Measurements from ENCODE around the gene MCRIP2.

Gene MCRIP2, protein sequence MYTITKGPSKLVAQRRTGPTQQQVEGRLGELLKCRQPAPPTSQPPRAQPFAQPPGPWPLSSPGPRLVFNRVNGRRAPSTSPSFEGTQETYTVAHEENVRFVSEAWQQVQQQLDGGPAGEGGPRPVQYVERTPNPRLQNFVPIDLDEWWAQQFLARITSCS

DNA sequence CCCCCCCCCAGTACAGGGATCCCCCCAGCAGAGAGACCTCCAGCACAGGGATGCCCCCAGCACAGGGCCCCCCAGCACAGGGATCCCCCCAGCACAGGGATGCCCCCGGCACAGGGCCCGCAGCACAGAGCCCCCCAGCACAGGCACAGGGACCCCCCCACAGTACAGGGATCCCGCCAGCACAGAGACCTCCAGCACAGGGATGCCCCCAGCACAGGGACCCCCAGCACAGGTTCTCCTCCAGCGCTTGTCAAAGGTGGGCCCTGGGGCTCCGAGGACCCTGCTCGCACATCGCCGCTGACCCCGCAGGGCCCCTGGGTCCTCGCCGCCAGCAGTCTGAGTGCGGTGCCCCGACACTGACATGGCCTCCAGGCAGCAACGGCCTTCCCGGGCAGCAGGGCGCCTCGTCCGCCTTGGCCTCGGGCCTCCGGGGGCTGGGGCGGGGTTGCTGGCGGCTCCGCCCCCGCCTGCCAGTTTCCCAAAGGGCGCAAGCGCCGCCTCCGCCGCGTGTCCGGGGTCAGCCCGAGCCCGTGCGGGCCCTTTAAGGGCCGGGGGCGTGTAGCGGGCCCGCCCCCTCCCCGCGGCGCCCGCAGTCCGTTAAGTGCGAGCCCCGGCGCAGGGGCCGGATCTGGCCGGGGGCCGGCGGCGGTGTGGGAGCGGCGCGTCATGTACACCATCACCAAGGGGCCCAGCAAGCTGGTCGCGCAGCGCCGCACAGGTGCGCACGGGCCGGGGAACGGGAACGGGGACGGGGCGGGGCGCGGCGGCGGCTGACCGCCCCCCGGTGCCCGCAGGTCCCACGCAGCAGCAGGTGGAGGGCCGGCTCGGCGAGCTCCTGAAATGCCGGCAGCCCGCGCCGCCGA is at the start of gene MCRIP2:
Gene MCRIP2, plus strand, starts transcription at position 503 of the 863 bp plus-strand sequence. Its CDS starts 164 bp downstream, at position 667.
- peak; percentile 88 for DNase-seq
- peaks cover 21% of the 10 kb centered on the region for H3K27me3 Mint-ChIP-seq (ENCODE audit: low read depth, poor library complexity)
- H3K4me1 Mint-ChIP-seq: peaks cover 52% of the 10 kb centered on the region
- TF ChIP-seq, protein P1, sequence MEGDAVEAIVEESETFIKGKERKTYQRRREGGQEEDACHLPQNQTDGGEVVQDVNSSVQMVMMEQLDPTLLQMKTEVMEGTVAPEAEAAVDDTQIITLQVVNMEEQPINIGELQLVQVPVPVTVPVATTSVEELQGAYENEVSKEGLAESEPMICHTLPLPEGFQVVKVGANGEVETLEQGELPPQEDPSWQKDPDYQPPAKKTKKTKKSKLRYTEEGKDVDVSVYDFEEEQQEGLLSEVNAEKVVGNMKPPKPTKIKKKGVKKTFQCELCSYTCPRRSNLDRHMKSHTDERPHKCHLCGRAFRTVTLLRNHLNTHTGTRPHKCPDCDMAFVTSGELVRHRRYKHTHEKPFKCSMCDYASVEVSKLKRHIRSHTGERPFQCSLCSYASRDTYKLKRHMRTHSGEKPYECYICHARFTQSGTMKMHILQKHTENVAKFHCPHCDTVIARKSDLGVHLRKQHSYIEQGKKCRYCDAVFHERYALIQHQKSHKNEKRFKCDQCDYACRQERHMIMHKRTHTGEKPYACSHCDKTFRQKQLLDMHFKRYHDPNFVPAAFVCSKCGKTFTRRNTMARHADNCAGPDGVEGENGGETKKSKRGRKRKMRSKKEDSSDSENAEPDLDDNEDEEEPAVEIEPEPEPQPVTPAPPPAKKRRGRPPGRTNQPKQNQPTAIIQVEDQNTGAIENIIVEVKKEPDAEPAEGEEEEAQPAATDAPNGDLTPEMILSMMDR (IDR thresholded peaks at IDR 0.05): no peak
- peak within 1 kb of the TSS; percentile 78 for H3K4me3 Mint-ChIP-seq
- no peaks in the 10 kb centered on the region for H3K9me3 Mint-ChIP-seq
- H3K36me3 Mint-ChIP-seq (ENCODE audit: low read depth): peaks cover 6% of the 10 kb centered on the region
- H3K27ac Mint-ChIP-seq: no peak within 1 kb of the TSS

DNA sequence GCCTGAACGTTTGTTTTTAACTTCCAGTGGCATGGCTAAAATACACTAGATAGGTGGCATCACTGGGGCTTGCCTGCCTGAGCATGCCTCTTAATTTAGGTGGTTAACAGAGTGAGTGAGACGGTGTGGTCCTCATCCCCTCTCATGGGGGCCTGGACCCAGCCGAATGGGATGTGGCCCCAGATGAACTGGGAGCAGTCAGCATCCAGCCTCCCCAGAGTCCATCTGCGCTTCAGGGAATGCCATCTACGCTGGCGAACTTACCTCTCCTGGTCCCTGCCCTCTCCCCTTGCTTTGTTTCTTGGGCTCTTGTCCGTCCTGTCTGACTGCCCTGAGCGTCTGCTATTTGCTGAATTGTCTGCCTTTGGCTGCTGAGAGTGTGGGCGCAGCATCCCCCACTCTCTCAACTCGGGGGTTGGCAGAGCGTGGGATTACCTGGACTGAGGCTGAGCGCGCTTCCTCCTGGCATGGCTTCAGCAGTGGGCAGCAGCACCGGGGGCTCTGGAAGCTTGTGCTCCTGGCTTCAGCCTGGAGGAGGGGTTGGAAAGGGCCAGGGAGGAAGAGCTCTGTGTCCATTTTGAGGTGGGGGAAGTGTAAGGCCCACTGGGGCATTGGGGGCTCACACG is 49.6 kb upstream of the MCRIP2 start:
- peaks cover 19% of the 10 kb centered on the region for H3K36me3 Mint-ChIP-seq (ENCODE audit: low read depth)
- no peak overlapping the region for H3K27ac Mint-ChIP-seq
- peaks cover 3% of the 10 kb centered on the region for H3K27me3 Mint-ChIP-seq (ENCODE audit: low read depth, poor library complexity)
- H3K4me1 Mint-ChIP-seq: peaks cover 67% of the 10 kb centered on the region
- TF ChIP-seq, protein P1 (IDR thresholded peaks at IDR 0.05): no peak
- DNase-seq: no peak
- H3K4me3 Mint-ChIP-seq: peak overlapping the region; percentile 91
- H3K9me3 Mint-ChIP-seq: no peaks in the 10 kb centered on the region

DNA sequence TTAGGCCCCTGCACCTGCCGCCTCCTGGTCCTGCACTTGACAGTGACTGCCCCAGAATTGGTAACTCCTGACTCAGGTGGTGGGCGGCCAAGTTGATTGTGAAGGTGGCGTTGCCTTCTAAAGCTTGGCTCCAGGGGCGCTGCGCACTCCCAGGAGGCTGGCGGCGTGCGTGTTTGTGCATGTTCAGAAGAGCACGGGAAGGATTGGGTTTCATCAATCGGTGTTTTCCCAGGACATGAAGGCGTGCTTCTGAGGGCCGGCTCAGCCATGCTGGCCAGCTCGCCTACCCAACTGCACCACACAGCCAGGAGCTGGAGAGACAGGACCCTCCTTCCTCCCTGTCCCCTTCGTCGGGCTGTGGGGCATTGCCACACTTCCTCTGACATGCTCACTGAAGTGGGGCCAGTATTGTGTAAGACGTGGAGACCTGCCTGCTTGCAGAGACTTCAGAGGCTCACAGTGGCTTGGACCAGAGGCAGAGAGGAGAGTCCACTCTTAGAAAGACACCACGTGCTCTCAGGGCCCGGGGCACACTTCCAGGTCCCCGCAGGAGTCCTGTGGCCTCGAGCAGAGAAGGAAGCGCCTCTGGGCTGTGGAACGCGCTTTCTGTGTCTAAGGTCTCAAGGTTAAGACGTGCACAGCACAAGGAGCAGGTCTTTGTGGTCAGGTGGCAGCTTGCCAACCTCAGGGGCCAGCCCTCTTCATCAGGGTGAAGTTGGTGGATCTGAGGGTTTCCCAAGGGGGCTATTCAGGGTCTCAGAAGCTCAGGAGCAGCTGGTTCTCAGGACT is 48.9 kb upstream of the MCRIP2 start:
- Mint-ChIP-seq H3K9me3 (no peaks in the 10 kb centered on the region), H3K27ac (no peak overlapping the region), H3K4me1 (peaks cover 60% of the 10 kb centered on the region), H3K27me3 (ENCODE audit: low read depth, poor library complexity) (peaks cover 3% of the 10 kb centered on the region), H3K36me3 (ENCODE audit: low read depth) (peaks cover 22% of the 10 kb centered on the region), H3K4me3 (peak overlapping the region; percentile 91)
- TF ChIP-seq, protein P1 (IDR thresholded peaks at IDR 0.05): no peak
- DNase-seq: no peak

DNA sequence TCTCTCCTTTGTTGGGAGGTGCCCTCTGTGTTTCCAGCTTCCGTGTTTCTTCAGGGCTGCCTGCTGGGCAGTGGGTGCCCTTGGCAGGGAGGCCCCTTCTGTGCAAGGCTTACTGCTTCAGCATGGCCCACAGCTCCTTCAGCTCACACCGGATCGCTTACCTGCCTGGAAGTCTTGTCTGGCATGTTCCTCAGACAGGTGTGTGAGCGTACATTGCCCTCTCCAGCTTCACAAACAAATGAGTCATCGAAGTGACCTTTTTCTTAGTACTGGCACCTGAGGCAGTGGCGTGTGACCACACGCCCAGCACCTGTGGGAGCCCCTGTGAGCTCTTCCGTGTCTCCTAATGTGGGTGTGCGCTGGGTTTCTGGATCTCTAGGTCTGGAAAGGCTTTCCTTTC is 48.2 kb upstream of the MCRIP2 start:
- TF ChIP-seq, protein P1 (IDR thresholded peaks at IDR 0.05): no peak
- H3K4me3 Mint-ChIP-seq: peak overlapping the region; percentile 47
- no peak for DNase-seq
- H3K4me1 Mint-ChIP-seq: peaks cover 53% of the 10 kb centered on the region
- H3K27me3 Mint-ChIP-seq (ENCODE audit: low read depth, poor library complexity): peaks cover 3% of the 10 kb centered on the region
- no peak overlapping the region for H3K27ac Mint-ChIP-seq
- H3K36me3 Mint-ChIP-seq (ENCODE audit: low read depth): peaks cover 23% of the 10 kb centered on the region
- H3K9me3 Mint-ChIP-seq: no peaks in the 10 kb centered on the region

DNA sequence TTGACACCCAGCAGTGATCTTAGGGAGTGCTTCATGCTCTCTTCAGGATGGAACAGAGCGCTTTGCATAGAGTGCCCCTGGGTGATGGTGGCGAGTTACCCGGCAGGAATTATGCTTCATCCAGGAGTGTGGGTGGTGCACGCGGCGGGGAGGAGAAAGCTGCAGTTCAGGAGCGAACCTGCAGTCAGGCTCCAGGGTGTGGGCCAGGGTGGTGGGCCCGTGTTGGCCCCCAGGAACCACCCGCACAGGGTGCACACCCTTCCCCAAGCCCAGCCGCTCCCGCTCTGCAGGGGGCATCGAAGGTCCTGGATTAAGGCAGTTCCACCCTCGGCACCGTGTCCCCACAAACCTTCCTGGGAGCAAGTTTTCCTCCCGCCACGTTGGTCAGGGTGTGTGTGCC is 47.8 kb upstream of the MCRIP2 start:
- Mint-ChIP-seq H3K27ac (no peak overlapping the region), H3K27me3 (ENCODE audit: low read depth, poor library complexity) (peaks cover 3% of the 10 kb centered on the region), H3K4me3 (peak overlapping the region; percentile 47), H3K9me3 (no peaks in the 10 kb centered on the region), H3K36me3 (ENCODE audit: low read depth) (peaks cover 27% of the 10 kb centered on the region), H3K4me1 (peaks cover 52% of the 10 kb centered on the region)
- DNase-seq: no peak
- TF ChIP-seq, protein P1 (IDR thresholded peaks at IDR 0.05): no peak
